Ovary (tissue), 9 donors: ENCODE data around the gene SIGLEC1. TPM values are rescaled to one million over a fixed set of nuclear protein-coding genes. Genes with fewer than 3 reads are reported as not detected.

Experiments
- polyA plus RNA-seq, 2 donors: library from polyadenylated mRNA; stranded (reverse); fragments of 200-250 nt in 1 of 2; fragments of 350-450 nt in 1 of 2; fragmentation: Illumina TruSeq in 1 of 2; extraction: RNeasy Lipid Tissue Mini Kit (QIAGEN cat#74804) in 1 of 2; gene quantifications; one replicate each; pipeline ENCODE4 v1.2.3, GENCODE V29; 2013 to 2014
- total RNA-seq, 7 donors: library from RNA; depleted of rRNA in 2 of 7; stranded (reverse); fragments of >200 nt in 2 of 7; fragmentation: NEBNext Ultra II Directional in 3 of 7; extraction: Animal tissue kit (Norgen Biotek cat#: 25700) in 3 of 7; gene quantifications; one replicate each; pipeline versions ENCODE4 v1.1.0 to v1.2.4, GENCODE V29; 2016 to 2023
- donor health status: DM: no; HTN: no; CAD: no; lungs with moderate emphysema.
- donor health status: DM: no; HTN: no; CAD: no.
- donor health status: Bipolar disorder and iron deficiency.
- donor health status: DM: yes; HTN: yes; CAD: no.
- donor health status: DM: no; HTN: no; CAD: no.
- donor health status: DM: yes; HTN: yes; CAD: no.

Gene SIGLEC1
- total and polyA plus RNA-seq, 9 donors = 0.48 to 11.5 (median 1.9) TPM

Other genes starting within 250 kb of the SIGLEC1 start
- 10 to 100 TPM; 13.1 to 34.3 (median 23.6) TPM for gene ATRN, start 241.6 kb downstream of the SIGLEC1 start, total RNA-seq
- 10 to 100 TPM; 10.3 to 46.2 TPM for gene ATRN, start 241.6 kb downstream of the SIGLEC1 start, polyA plus RNA-seq
- gene GFRA4, start 49.2 kb downstream of the SIGLEC1 start, total RNA-seq = not detected
- gene GFRA4, start 49.2 kb downstream of the SIGLEC1 start, polyA plus RNA-seq = under 1 TPM in 1 of 2 donors, not detected in 1; 0.22 TPM
- gene ADAM33, start 30.6 kb downstream of the SIGLEC1 start, total RNA-seq = 10 to 100 TPM; 12.4 to 68.1 (median 26.1) TPM
- gene ADAM33, start 30.6 kb downstream of the SIGLEC1 start, polyA plus RNA-seq = 10 to 100 TPM; 23.3 to 34.1 TPM
- gene HSPA12B, start 20.1 kb upstream of the SIGLEC1 start, total RNA-seq = 10 to 100 TPM in 3 of 7 donors, 1 to 10 TPM in 4; 5.9 to 22.8 (median 7.4) TPM
- 10 to 100 TPM in 1 of 2 donors, 1 to 10 TPM in 1; 4.6 to 14.3 TPM for gene HSPA12B, start 20.1 kb upstream of the SIGLEC1 start, polyA plus RNA-seq
- 100 to 1,000 TPM in 1 of 7 donors, 10 to 100 TPM in 6; 24.6 to 124 (median 69.1) TPM for gene ADISSP, start 55.2 kb upstream of the SIGLEC1 start, total RNA-seq
- gene ADISSP, start 55.2 kb upstream of the SIGLEC1 start, polyA plus RNA-seq = 100 to 1,000 TPM in 1 of 2 donors, 10 to 100 TPM in 1; 11.5 to 103 TPM
- 10 to 100 TPM in 1 of 7 donors, 1 to 10 TPM in 2, under 1 TPM in 2, not detected in 2; 0.43 to 27.9 (median 1.4) TPM for gene SPEF1, start 68.8 kb upstream of the SIGLEC1 start, total RNA-seq
- gene SPEF1, start 68.8 kb upstream of the SIGLEC1 start, polyA plus RNA-seq = under 1 TPM in 1 of 2 donors, not detected in 1; 0.54 TPM
- gene CENPB, start 74.1 kb upstream of the SIGLEC1 start, total RNA-seq = 100 to 1,000 TPM in 2 of 7 donors, 10 to 100 TPM in 5; 43.8 to 119 (median 97.8) TPM
- 10 to 100 TPM; 15.4 to 67.1 TPM for gene CENPB, start 74.1 kb upstream of the SIGLEC1 start, polyA plus RNA-seq
- gene CDC25B, start 83.7 kb upstream of the SIGLEC1 start, total RNA-seq = 10 to 100 TPM; 19.1 to 47.8 (median 35.6) TPM
- gene CDC25B, start 83.7 kb upstream of the SIGLEC1 start, polyA plus RNA-seq = 10 to 100 TPM; 17.9 to 29.0 TPM
- 10 to 100 TPM in 5 of 7 donors, 1 to 10 TPM in 2; 6.8 to 15.3 (median 12.0) TPM for gene AP5S1, start 107.9 kb upstream of the SIGLEC1 start, total RNA-seq
- gene AP5S1, start 107.9 kb upstream of the SIGLEC1 start, polyA plus RNA-seq = 1 to 10 TPM; 2.9 to 6.8 TPM
- gene MAVS, start 134.2 kb upstream of the SIGLEC1 start, total RNA-seq = 10 to 100 TPM; 14.2 to 50.5 (median 34.5) TPM
- gene MAVS, start 134.2 kb upstream of the SIGLEC1 start, polyA plus RNA-seq = 10 to 100 TPM; 28.6 to 35.1 TPM
- 10 to 100 TPM; 22.2 to 34.9 (median 33.9) TPM for gene PANK2, start 176.8 kb upstream of the SIGLEC1 start, total RNA-seq
- 10 to 100 TPM; 20.0 to 39.5 TPM for gene PANK2, start 176.8 kb upstream of the SIGLEC1 start, polyA plus RNA-seq